GM12878 (cell line): ENCODE measurements around the gene RTP3. TPM values are rescaled to one million over a fixed set of nuclear protein-coding genes. Genes with fewer than 3 reads are reported as not detected.

Experiments used
- CBFB ChIP-seq: IDR thresholded peaks from 2 replicates; pipeline ENCODE4 v1.6.1; 2016; ENCODE audit warnings: antibody characterized with exemption, low read depth
- E4F1 ChIP-seq: fragments of 450-650 bp; IDR thresholded peaks from 2 replicates; pipeline ENCODE4 v1.6.1; 2018; ENCODE audit warnings: borderline replicate concordance, mild to moderate bottlenecking; ENCODE audit not compliant: partially characterized antibody
- ETV6 ChIP-seq, 2 experiments: fragments of 450-650 bp in 1 of 2; IDR thresholded peaks in 1 of 2; conservative IDR thresholded peaks in 1 of 2; 2 replicates each; pipeline ENCODE4 v1.6.1; 2014; ENCODE audit warnings: antibody characterized with exemption in 1 of 2, borderline replicate concordance in 1 of 2, low read depth in 1 of 2, mild to moderate bottlenecking in 1 of 2, moderate library complexity in 1 of 2
- PKNOX1 ChIP-seq: fragments of 450-650 bp; IDR thresholded peaks from 2 replicates; pipeline ENCODE4 v1.6.1; 2016; ENCODE audit warnings: mild to moderate bottlenecking
- POLR2A ChIP-seq: IDR thresholded peaks from 2 replicates; pipeline ENCODE4 v1.6.1; 2011; ENCODE audit warnings: low read depth, mild to moderate bottlenecking, low read length
- SMARCA5 ChIP-seq: fragments of 450-650 bp; IDR thresholded peaks from 2 replicates; pipeline ENCODE4 v1.6.1; 2017; ENCODE audit warnings: mild to moderate bottlenecking
- STAT3 ChIP-seq: IDR thresholded peaks from 2 replicates; pipeline ENCODE4 v1.6.1; 2011; ENCODE audit warnings: low read depth, low read length, improper control_type of control experiment
- SUPT20H ChIP-seq: IDR thresholded peaks from 2 replicates; pipeline ENCODE4 v1.6.1; 2011; ENCODE audit warnings: low read depth, mild to moderate bottlenecking, low read length, moderate library complexity, borderline replicate concordance; ENCODE audit not compliant: control insufficient read depth
- TARDBP ChIP-seq: IDR thresholded peaks from 2 replicates; pipeline ENCODE4 v1.6.1; 2016; ENCODE audit warnings: borderline replicate concordance
- TCF3 ChIP-seq: IDR thresholded peaks from 2 replicates; pipeline ENCODE4 v1.6.1; 2012; ENCODE audit warnings: low read depth, mild to moderate bottlenecking, low read length, borderline replicate concordance; ENCODE audit not compliant: insufficient read depth
- ZNF24 ChIP-seq: fragments of 450-650 bp; IDR thresholded peaks from 2 replicates; pipeline ENCODE4 v1.6.1; 2017; ENCODE audit warnings: antibody characterized with exemption, mild to moderate bottlenecking
- polyA plus RNA-seq, 11 experiments: library from polyadenylated mRNA; depleted of rRNA in 4 of 11; unstranded in 6 of 11; stranded (reverse) in 5 of 11; fragments of >200 nt; fragmentation: Nextera tagmentation in 4 of 11; fragmentation: Illumina TruSeq in 1 of 11; extraction: Ambion mirVana in 4 of 11; extraction: Trizol in 1 of 11; gene quantifications; 1 replicate in 1 of 11; 2 replicates in 10 of 11; pipeline versions ENCODE4 v1.2.1 to v1.2.3, GENCODE V29; 2011 to 2016; ENCODE audit warnings: inconsistent platforms in 2 of 11, missing spikeins in 2 of 11, low read depth in 1 of 11
- total RNA-seq, 4 experiments: library from RNA; depleted of rRNA in 3 of 4; stranded (reverse); fragments of >200 nt in 3 of 4; fragmentation: Illumina TruSeq in 1 of 4; extraction: Trizol in 1 of 4; gene quantifications; 2 replicates each; pipeline versions ENCODE4 v1.2.1 to v1.2.3, GENCODE V29; 2013 to 2021
- TF ChIP-seq, protein P1 (sequence below): IDR thresholded peaks from 2 replicates; pipeline ENCODE4 v1.6.1; 2012; ENCODE audit warnings: low read length, inconsistent platforms

Gene RTP3
- total and polyA plus RNA-seq, 10 of the 15 experiments (the other 5 are each of a cell fraction or from before 2014, with no cell fraction given), result 0.06 TPM; not detected in 9

- no peak for TF ChIP-seq TARDBP
- no peak for TF ChIP-seq ETV6 (conservative IDR thresholded peaks at IDR 0.05 in 1 of 2, IDR thresholded peaks at IDR 0.05 in 1 of 2; ENCODE audit: borderline replicate concordance in 1 of 2, low read depth in 1 of 2)
- TF ChIP-seq, protein P1, sequence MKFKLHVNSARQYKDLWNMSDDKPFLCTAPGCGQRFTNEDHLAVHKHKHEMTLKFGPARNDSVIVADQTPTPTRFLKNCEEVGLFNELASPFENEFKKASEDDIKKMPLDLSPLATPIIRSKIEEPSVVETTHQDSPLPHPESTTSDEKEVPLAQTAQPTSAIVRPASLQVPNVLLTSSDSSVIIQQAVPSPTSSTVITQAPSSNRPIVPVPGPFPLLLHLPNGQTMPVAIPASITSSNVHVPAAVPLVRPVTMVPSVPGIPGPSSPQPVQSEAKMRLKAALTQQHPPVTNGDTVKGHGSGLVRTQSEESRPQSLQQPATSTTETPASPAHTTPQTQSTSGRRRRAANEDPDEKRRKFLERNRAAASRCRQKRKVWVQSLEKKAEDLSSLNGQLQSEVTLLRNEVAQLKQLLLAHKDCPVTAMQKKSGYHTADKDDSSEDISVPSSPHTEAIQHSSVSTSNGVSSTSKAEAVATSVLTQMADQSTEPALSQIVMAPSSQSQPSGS, result no peak
- no peak for TF ChIP-seq SUPT20H
- no peak for TF ChIP-seq STAT3
- no peak for TF ChIP-seq PKNOX1
- TF ChIP-seq POLR2A, result no peak
- TF ChIP-seq ZNF24, result no peak
- no peak for TF ChIP-seq CBFB
- TF ChIP-seq TCF3, result no peak
- TF ChIP-seq SMARCA5, result no peak
- TF ChIP-seq E4F1, result no peak
- TF ChIP-seq, all 136 proteins: peak for 0
Observed at GRCh38 chr3:46544771-46545503, 47.2 kb downstream of the RTP3 start (continued).
